Activated CD8-positive, alpha-beta memory T cell treated with anti-CD3 and anti-CD28 coated beads, Interleukin-2, amount 50 U/mL, for 48 hours (primary cell): ENCODE measurements around the gene TMEM130.

Experiments used
- DNase-seq: peaks from one replicate; pipeline ENCODE4 v3.0.0-alpha.2; 2020

The TMEM130 gene

DNA sequence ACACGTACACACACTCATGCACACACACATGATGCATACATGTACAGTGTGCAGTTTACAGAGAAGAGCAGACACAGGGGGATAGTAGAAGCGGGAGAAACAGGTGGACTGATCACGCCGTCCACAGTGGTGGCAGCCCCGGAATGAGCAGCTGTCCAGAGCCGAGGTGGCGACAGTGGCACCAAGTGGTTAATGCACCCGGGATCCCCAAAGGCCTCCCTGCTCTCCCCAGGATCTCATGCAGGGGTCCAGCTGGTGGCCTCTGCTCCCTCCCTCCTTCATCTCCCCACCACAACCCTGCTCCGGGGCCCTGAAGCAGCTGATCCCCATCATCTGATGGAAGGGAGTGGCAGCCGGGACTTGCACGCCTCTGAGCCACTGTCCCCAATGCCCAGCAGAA, 29.7 kb downstream of the TMEM130 start:
- no peak for DNase-seq

DNA sequence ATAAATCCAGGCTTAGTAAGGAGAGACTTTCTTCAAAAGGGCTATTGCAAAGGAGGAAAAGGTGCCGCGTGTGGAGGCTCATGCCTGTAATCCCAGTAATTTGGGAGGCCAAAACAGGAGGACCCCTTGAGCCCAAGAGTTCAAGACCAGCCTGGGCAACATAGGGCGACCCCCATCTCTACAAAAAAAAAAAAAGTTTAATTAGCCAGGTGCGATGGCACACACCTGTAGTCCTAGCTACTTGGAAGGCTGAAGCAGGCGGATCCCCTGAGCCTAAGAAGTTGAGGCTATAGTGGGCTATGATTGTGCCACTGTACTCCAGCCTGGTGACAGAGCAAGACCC, 32.2 kb downstream of the TMEM130 start:
- no peak for DNase-seq

DNA sequence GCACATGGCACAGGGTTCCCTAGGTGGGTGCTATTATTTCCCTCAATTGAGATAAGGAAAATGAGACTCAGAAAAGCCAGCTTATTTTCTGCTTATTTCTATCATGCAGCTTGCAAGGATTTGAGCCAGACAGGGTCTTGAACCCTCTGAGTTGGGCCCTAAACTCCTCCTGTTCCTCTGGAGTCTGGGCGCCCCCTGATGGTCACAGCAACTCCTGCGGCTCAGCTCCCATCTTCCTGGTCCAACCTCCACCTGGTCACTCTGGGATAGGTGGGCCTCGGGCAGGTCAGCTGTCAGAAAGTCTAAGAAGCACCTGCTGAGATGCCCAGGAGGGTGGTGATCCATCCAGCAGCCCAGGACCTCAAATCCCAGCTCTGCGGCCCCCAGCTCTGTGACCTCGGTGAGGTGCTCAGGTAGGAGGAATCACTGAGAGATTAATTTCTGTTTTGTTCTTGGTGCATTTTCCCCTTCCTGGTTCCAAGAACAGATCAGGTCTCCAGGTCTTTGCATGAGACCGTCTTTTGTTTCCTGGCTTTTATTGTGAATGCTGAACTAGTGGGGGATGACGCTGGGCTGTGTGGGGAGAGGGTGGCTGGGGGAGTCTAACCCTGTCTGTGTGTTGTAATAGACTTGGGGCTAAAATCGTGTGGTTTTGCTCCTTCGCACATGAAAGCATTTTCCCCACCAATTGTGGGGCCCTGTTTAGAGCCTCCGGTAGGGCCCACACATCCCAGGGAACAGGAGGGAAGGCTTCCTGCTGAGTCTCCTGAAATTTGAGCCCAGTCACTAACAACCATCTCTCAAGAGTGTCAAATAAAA, 32.8 kb downstream of the TMEM130 start:
- DNase-seq, result peak; percentile 65

DNA sequence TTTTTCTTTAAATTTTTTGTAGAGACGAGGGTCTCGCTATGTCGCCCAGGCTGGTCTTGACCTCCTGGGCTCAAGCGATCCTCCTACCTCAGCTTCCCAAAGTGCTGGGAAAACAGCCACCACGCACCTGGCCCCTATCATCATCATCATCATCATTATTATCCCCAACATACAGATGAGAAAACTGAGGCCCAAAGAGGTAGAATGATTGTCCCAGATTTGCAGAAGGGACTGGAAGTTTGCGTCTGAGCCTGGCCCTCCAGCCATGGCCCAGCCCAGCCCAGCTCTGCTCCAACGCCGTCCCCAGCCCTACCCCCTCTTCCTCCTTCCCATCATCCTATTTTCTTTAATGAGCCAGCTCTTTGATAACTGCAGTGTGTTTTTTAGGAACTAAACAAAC, 34.9 kb downstream of the TMEM130 start:
- no peak for DNase-seq

- DNase-seq, result no peak
Observed at GRCh38 chr7:98833022-98833421, 36.8 kb downstream of the TMEM130 start.

DNA sequence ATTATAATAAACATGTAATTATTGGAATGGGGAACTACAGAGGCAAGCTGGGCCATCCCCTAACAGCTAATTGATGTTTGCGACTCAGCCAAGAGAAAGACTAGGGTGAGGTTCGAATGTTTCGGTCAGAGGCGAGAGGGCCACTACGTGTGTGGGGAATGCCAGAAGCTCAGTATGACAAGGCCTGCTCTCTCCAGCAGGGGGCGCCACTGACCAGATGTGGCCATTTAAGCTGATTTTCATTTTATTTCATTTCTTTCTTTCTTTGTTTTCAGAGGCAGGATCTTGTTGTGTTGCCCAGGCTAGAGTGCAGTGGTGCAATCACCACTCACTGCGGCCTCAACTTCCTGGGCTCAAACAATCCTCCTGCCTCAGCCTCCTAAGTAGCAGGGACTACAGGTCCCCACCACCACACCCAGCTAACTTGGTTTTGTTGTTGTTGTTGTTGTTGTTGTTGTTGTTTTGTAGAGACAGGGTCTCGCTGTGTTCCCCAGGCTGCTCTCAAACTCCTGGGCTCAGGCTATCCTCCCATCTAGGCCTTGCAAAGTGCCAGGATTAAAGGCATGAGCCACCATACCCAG, 38.1 kb downstream of the TMEM130 start:
- DNase-seq, result peak; percentile 86

- no peak for DNase-seq
Observed at GRCh38 chr7:98830972-98831548, 38.8 kb downstream of the TMEM130 start.

- no peak for DNase-seq
Observed at GRCh38 chr7:98828368-98828767, 41.4 kb downstream of the TMEM130 start.

GRCh38 chr7:98827258-98827657, 42.6 kb downstream of the TMEM130 start:
- DNase-seq, result no peak

GRCh38 chr7:98826811-98827231, 43.0 kb downstream of the TMEM130 start:
- DNase-seq, result no peak

DNA sequence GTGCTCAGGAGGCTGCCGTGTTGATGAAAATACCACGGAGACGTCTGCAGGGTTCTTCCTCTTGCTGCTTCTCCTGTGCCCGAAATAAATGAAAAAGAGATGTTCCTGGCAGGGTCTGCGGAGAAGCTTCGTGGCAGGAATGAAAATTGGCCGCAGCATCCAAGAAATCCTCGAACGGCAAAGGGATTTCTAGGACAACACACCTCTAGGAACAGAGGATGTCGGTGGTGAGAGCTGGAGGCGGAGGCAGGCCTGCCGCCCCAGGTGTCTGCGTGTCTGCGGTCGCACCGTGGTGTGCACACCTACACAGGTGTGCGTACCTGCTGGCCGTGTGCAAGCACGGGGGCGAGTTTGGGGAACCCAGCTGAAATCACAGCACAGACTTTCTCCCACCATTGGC, 43.4 kb downstream of the TMEM130 start:
- no peak for DNase-seq

GRCh38 chr7:98823226-98823625, 46.6 kb downstream of the TMEM130 start:
- no peak for DNase-seq

DNA sequence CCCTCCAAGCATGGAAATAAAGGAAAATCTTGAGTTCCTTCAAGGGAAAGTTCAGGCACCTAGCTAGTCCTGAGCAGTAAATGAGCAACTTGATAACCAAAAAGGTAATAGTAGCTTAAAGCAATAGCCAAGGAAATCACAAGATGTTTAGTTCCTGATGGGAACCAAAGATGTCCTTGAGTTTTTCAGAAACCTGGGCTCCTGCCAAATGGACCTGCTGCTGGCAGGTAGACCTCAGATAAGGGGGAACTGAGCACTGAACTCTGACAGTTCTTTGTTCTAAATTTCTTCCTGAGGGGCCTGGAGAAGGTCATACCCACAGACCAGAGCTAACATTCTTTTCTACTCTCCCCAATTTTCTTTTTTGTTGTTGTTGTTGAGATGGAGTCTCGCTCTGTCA, 48.5 kb downstream of the TMEM130 start:
- DNase-seq, result no peak

- DNase-seq, result no peak
Observed at GRCh38 chr7:98816967-98817710, 52.7 kb downstream of the TMEM130 start.

- no peak for DNase-seq
Observed at GRCh38 chr7:98816241-98816640, 53.6 kb downstream of the TMEM130 start.

DNA sequence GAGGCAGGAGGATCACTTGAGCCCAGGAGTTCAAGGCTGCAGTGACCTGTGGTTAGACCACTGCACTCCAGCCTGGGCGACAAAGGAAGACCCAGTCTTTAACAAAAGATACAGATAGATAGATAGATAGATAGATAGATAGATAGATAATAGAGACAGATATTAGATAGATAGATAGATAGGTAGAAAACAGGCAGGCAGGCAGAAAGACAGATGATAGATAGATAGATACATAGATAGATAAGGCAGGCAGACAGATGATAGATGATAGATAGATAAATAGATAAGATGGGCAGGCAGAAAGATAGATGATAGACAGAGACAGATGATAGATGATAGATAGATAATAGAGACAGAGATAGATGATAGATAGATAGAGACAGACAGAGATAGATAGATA, 54.5 kb downstream of the TMEM130 start:
- no peak for DNase-seq

GRCh38 chr7:98811299-98811698, 58.5 kb downstream of the TMEM130 start:
- DNase-seq, result no peak

GRCh38 chr7:98810153-98810802, 59.5 kb downstream of the TMEM130 start:
- DNase-seq, result no peak

DNA sequence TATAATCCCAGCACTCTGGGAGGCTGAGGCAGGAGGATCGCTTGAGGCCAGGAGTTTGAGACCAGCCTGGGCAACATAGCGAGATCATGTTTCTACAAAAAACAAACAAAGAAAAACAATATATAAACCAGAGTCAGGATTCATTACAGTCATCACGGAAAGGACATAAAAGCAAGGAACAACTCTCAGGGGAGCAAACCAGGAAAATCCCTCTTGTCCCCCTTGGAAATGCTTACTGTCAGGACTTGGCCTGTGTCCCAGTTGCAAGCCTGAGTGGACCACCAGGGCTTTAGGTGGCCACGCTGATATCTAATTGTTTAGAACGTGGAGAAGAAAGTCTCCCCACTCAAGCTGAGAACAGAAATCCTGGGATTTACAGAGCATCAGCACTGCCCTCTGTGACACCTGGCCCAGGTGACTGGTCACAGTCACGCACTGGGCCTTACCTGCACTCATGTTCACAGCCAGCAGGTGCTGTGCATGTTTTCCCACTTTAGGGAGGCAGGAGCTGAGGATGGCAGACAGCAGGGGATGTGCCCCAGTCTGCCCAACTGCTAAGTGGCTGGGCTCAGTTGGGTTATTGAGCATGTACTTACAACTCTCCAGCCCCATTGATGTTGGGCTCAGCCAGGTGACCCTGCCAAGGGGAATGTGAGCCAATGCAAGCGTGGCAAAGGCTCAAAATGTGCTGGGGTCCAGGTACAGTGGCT, 60.9 kb downstream of the TMEM130 start:
- no peak for DNase-seq

DNA sequence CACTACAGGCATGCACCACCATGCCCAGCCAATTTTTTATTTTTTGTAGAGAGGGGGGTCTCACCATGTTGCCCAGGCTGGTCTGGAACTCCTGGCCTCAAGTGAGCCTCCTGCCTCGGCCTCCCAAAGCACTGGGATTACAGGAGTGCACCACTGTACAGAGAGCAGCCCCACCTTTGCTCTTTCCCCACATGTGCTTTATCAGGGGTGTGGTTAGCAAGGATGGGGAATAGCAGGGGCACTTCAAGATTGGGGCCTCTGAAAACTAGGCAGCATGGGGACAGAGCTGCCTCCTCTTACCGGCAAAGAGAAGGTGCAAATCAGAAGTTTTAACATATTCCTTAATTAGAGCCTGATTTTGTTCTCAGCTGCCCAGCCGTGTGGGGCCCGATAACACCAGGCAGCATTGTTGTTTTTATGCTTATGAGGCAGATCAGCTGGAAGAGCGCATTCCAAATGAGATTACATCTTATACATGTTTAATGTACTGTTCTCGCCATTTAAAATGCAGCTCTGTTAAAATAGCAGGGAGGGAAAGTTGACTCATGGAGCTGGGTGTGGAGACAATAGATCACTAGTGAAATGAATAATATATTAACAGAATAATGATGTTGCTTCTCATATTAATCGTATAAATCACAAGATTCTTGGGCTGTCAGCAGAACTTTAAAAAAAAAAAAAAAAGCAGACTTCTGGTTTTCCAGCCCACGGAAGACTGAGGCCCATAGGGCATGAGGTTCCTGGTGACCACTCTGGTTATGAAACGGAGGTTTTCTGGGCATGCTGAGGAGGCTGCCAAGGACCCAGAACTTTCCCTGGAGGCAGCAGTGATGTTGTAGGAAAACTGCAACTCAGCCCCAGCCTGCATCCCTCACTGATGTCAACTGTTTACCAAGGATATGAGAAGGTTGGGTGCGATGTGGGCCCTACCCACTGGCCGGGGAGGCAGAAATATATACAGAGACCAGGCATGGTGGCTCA, 62.5 kb downstream of the TMEM130 start:
- no peak for DNase-seq
